Midbrain (tissue), 1 donor: ENCODE measurements around the gene CISTR.
"Not testable (repeated sequence)": the region's sequence is repeated elsewhere in the genome, so short reads cannot be mapped to it uniquely, and the experiment has no call there.

ENCODE experiments used
- DNase-seq: peaks from one replicate; lab custom pipeline; 2025; lab: John Stamatoyannopoulos, UW

Gene CISTR

DNA sequence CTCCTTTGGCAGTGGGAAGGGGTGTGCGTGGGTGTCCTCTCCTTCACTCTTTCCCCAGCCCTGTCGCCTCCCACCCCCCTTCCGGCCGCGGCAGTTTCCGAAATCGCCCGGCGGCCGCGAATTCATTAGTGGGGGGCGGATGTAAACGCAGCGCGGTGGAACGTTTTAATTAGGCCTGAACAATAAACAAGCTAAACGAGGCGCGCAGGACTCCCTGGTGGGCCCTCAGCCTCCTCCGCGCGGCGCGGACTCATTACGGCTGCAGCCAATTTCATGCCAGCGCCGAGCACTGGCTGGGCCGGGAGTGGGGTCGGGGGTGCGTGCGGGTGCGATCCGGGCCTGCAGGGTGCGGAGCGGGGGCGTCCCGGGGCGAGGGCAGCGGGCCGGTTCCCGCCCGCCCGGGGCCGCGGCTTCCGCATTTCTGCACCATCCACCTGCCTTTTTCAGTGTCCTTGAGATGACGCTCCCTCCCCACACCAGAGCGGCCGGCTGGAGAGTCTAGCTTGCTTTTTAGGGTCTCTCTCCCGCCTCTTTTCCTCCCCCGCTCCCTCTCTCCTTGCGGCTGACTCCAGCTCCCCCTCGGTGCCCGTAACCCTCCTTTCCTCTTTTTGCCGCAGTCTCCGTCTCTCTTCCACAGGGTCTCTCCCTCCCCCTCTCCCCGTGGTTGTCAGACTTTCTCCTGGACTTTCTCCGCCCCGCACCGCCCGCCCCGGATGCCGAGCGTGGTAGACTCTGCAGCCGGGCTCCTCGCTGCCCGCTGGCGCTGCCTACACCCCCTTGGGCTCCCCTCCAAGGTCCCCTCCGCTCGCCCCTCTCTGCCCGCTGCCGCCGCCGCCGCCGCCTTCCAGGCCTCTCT, at the start of gene CISTR:
CISTR (minus strand) TSS at position 644 of the 856 bp plus-strand sequence.
- no peak for DNase-seq

DNA sequence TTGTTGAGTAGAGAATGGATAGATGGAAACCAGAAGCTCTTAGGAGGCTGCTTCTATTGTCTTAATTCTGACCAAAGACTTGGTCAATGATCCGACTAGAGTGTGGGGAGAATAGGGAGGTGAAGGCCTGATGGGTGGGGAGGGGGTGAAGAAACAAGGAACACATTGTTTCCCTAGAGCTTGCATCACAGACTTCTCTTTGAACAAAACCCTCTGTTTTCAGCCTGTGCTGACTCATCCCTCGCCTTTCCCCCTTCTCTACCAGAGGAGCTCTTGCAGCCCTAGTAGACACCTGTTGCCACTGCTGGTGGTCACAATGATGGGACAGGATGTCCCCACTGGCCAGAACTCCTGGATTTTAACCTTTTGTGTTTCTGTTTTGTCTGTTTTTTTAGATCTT, 46.8 kb upstream of the CISTR start:
- DNase-seq: peak; percentile 86

DNA sequence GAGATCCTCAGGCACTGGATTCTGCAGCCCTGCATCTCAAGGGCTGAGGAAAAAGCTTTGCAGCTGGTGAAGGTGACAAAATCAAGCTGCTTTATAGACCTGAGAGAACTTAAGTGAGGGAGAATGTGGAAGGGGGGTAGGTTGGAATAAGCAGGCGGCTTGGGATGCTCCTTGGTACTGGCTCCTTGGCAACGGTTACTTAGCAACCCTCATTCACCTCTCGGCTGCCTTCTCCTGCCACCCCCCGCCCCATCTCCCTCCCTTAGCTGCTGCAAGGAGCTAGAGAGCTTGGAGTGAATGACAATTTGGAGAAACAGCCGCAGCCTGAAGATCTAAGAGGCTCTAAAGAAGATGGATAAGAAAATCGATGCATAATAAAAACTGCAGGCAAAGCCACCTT, 44.1 kb upstream of the CISTR start:
- peak; percentile 17 for DNase-seq

DNA sequence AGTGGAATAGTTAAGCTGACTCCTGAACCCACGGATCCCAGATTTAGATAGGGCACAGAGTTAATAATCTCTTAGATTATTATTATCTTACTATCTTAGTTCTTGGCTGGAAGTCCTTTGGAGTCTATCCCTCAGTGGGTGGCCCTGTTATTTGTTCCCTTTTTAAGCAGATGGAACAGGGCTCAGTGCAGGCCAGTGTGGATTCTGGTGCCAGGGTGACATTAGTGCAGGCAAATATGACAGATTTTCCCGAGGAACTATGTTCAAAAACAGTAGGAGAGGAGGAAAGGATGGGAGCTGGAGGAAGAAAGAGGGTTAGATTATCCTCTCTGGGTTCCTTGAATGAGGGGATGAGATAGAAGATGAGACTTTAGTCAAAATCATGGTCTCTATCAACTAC, 41.4 kb upstream of the CISTR start:
- no peak for DNase-seq

DNA sequence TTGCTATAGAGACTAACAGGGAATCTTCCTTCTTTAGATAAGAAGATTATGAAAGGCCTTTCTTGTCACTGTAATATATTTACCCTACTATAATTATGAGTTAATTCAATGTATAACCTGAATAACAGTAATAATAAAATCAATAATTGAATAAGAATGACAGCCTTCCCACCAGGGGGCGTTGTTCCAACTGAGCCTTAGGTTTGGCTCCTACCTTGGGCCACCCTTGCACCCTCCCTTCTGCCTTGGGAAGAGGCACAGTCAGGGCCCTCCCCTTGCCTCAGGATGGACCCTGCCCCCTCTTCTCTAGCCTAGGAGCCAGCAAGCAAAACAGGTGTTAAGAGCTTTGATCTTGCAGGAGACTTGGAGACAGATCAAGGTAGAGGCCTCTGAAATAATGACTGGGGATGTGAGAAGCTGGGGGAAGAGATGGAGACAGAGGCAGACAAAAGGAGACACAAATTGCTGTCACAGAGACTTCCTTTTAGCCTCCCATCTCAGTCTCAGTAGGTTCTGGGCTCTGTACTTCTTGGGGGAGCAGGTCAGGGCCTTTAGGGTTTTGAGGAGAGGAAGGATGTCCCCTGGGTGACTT, 40.1 kb upstream of the CISTR start:
- DNase-seq: no peak

DNA sequence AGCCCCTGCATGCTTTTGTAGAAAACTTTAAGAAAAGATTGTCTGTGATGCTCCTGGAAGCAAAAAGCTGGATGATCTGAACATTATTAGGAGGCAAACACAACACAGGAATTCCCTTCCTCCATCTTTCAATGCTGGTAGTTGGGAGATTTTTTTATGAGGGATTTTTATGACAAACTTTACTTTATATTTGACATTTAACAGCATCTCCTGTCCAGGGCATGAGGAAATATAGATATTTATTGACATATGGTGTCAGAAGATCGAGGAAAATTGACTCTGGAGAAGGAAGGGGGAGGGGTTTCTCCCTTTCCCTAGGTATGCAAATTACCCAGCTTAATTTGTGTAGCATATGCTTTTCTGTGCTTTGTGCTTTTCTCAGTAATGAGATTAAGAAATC, 37.8 kb upstream of the CISTR start:
- no peak for DNase-seq

DNA sequence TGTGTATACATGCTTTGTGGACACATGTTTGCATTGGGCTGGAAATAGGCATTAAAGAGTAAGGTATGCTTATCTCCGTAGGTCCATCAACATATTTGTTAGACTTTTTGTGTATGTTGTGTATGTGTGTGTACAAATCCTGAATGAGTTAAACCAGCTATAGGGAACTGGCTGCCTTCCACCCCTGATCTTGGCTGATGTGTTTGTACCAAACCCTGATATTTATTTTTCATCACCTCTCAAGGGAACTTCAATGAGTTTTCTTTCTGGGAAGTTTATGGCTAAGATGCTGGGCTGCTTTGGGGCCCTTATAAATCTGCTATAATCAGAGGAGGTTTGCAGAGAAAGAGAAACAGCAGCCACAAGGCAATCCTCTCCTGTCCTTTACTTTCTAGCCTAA, 37.1 kb upstream of the CISTR start:
- no peak for DNase-seq

DNA sequence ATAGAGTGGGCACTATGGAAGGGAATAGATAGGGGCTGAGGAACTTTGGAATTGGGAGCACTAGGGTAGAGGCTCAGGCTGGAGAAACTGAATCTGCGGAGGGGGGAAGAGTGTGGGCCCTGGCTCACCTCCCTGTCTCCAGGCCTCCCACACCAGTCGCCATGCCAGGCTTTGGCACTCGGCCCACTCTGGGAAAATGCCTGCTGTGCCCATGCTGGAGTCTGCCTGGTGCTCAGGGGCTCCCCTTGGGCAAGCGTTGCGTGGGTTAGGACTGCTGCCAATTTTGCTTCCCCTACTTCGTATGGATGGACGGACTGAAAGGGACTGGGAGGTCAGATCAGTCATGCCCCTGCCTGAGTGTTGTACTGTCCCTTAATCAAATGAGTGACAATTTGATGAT, 34.6 kb upstream of the CISTR start:
- DNase-seq: no peak

DNA sequence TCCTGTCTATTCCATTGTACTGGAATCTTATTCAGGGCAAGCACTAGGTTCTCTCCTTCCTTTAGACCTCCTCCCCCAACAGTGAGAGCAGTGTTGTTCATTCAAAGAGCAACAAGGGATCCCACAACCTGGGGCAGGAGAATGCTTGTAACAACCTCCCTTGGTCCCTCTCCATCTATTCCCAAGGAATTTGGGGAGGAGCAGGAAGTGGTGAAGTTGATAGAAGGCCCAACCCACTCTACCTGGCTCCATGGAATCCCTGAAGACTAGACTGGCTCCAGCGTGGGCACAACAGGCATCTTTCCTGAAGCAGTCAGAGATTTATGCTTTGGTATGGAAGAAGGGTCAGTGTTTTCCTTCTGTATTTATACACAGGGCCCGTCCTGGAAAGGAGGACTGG, 33.4 kb upstream of the CISTR start:
- no peak for DNase-seq

DNA sequence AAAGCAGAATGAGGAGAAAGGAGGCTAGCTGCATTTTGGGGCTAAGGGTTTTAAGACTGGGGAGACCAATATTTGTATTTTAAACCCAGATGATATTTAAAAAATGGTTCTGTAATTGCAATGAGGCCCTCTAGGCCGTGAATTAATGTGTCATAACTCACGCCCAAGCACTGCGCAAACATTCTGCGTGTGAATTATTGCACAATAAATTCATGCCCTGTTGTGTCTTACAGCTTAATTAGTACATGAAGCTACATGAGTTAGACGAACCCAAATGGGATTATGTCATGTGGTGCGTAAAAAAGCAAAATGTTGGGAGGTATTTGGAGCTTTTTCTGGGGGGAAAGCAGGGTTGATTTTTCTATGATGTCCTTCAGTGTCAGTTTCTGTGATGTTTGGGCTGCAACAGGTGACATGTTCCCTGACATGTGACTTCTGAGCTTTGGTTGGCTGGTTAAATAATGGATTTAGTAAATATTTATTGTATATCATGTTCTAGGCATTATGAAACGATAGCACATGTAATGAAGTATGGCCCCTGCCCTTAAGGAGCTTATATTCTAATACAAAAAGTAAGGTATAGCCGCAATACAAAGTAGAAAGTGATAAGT, 30.4 kb upstream of the CISTR start:
- DNase-seq: no peak

DNA sequence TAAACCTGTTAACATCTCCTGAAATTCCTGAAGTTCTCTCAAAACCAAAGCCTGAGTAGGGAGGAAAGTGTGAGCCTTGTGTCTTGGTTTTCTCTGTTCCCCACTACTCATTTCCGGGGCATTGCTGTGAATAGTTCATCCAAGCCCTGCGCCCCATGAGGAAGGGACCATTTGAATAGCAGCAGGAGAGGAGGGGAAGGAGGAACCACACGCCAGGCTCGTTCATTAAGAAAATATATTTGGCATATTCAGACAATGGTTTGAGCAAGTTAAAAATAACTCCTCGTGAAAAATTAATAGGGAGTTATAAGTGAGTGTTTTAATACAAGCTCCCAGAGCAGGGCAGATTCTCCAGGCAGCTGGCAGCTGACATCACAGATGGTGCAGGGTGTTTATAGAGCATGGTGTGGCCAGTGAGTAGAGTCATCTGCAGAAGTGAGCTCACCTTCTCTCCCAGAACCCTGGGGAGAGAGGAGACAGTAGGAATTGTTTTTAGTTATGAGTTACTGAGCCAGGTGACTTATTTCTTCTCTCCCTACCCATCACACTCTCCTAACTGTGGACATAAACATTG, 29.5 kb upstream of the CISTR start:
- no peak for DNase-seq

DNA sequence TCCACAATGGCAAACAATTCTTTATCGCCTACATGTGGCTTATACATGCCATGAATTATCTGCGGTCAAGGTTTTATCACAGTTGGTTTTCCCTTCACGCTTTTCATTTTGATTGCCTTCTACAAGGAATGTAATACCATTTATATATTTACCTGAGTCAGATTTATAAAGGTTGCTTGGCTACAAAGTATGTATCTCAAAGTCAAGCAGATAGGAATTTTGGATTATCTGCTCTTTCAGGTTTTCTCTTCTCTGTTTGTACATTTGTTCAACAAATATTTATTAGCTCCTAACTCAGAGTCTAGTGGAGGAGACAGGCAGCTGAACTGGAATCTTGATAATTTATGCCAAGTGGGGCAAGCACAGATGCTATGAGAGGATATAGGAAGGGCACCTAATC, 28.5 kb upstream of the CISTR start:
- no peak for DNase-seq

DNA sequence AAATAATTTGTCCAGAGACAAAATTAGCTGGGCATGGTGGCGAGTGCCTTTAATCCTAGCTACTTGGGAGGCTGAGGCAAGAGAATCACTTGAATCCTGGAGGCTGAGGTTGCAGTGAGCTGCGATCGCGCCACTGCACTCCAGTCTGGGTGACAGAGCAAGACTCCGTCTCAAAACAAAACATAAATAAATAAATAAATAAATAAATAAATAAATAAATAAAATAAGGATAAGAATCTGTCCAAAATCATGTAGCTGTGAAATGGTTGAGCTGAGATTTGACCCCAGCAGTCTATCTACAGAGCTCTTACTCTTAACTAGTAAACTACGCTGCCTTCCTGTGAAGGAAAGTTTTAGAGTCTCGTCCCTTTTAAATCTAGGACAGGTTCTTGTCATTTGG, 27.9 kb upstream of the CISTR start:
- DNase-seq: not testable (repeated sequence)

DNA sequence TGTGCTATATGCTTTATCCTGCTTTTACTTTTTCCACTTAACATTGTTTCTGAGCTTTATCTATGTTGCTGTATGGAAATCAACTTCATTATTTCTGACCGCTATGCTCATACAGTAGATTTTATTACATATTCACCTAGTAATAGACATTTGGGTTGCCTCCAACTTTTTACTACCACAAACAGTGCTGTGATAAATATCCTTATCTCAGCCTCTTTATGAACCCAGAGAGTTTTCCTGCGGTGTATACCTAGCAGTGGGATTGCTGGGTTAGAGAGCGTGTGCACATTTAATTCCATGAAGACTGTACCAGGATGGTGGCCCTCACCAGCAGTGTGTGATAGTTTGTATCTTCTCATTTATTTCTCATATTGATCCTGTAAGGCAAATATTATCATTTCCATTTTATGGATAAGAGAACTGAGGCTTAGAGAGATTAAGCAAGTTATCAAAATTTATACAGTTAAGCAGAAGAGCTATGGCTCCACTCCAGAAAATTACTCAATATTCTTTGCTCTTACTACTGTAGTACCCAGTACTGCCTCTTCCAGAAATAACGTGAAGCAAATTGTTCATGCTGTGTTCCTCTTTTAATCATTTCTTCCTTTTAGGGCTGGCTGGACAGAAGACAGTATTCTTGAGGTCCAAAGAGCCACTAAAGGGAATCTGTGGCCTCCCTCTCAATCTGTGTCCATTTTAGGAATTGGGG, 26.3 kb upstream of the CISTR start:
- DNase-seq: no peak

DNA sequence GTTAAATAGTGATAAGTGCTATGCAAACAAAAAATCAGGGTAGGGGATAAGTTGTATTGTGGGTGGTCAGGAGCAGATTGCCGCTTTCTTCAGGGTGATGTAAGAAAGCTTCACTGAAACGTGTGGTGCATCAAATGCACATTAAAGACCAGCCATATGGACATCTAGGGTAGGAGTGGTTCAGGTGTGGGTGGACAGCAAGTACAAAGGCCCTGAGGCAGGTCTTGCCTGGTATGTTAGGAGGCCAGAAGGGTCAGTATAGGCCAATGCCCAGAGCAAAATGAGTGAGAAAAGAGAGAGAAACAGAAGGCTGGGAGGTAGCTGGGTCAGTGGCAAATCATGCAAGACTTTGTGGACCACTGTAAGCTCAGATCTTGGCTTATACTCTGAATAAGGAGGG, 25.6 kb upstream of the CISTR start:
- no peak for DNase-seq

DNA sequence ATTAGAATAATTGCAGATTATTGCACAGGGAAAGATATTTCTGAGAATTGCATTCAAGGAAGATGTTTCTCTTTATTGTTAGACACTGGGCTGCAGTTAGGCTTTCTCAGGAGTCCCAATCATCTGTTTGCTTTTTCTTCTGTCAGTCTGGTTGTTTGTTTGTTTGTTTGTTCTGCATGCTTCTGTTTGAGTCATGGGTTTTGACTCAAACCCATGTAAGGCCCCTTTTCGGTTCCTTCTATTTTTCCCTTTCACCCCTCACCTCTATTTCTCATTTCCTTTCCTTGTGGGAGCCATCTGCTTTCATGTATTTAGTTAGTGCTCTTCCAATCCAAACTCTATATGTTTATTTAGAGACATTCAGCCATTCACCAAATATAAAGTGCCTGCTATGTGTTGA, 25.1 kb upstream of the CISTR start:
- DNase-seq: no peak

DNA sequence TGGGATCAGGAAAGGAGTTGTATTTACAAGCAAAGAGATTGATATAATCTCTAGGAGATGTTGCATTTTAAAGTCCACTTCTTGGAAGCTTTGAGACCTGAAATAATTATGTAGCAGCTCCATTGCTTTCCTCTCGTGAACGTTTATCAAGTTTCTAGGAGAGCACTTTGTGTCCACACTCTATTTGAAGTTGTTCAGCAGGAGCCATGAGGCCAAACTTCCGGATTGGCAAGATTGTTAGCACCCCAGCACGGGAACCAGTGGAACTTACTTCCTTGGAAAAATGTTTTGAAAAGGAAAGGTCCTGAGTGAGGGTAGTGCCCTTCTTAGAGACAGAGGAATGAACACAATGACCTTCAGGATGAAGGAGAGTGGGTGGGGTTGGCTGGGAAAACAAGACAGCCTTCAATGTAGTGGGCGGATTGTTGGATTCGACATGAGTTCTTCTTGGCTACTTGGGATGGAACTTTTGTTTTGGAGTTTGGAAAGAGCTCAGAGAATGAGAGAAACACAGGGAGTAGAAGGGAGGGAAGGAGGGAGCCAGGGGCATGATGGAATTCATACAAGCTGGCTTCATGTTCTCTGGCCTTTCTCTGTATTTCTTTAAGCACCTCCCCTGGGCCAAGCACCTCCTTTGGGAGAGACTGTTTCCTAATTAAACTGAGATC, 23.8 kb upstream of the CISTR start:
- DNase-seq: no peak

DNA sequence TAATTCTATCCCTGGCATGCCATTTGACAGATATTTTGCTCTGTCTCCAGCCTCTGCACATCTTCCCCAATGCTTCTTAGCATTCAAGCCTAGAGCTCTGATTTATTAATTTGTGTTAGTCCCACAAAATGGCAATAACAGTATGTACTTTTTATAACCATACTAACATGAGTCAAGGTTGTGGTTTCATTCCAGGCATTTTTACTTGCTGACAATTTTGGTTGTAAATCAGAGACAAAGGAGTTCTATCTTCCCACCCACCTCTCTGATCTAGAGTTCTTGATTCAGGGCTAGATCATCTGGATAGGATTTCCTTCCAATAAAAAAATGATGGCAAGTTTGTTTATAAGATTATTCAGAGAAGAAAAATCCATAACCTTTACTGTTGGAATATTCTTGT, 18.5 kb upstream of the CISTR start:
- DNase-seq: no peak

DNA sequence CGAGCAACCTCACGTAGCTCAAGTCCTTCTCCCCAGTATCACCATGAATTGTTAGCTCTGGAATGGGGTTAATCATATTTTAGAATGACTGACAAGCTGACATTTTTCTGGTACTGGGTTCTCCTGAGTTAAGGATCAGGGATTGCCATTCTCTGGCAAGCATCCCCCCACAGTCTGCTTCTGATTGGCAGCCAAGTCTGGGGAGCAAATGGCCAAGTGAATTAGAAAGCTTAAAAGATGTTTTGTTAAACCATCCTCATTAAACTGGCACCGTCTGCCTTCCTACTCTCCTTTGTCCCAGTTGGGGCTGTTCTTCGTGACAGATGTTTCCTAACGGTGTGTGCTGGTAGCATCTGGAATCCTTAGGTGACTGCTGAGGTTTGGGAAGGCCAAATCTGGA, 17.2 kb upstream of the CISTR start:
- DNase-seq: no peak

DNA sequence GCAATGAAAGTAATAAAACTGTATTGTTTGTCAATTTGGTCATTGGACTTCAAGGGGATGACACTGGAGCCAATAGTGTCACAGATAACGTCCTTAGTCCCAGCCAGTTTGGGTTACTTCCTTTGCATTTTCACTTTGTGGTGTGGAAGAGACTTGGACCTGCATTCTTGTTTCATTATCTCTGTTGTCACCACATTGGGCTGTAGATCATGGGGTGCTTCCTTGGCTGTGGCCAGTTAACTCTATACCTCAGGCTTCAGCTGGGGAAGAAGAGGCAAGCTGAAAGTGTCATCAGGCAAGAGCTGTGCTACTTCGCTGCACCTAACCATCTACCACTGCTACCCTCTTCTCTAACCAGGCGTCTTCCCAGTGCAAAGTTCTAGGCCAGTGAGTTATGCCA, 15.1 kb upstream of the CISTR start:
- DNase-seq: no peak

DNA sequence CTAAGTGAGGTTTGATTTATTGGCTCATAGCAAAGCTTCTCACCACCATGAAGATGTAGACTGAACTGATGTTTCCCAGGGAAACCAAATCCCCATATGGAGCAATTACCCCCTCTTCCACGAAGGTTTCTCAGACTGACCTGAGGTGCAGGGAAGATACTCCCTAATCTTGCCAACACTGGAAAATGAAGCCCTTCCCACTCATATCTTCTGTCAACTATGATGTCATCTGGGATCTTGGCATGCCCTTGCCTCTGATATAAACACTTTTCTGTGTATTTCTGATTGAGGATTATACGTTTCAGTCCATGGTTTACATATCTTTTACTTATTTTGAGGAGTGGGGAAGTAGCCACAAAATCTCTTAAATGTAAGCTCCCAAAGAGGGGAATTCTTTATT, 14.1 kb upstream of the CISTR start:
- DNase-seq: no peak

DNA sequence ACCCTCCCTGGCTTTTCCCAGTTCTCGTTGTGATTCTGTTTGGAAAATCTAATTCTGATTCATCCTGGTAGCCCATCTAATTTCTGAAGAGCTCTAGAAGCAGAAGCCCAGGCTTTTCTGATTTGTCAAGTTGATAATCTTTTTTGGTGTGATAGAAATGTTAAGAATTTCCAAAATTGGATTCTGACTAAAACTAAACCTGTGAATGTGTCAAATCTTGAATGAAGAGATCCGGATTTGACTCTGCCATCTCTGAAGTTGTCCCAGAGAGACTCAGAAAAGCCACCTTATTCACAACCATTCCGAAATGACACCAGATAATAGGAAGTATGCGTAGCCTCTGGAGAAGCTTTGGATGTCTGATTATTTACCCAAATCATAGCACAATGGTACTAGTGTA, 12.8 kb upstream of the CISTR start:
- DNase-seq: no peak
